Activated naive CD8-positive, alpha-beta T cell treated with anti-CD3 and anti-CD28 coated beads, Interleukin-2, amount 50 U/mL, for 24 hours (primary cell): ENCODE measurements around the gene RARA.

Experiments used
- ATAC-seq: fragments of 150-1000 bp; cut with Tn5 transposase; one replicate; pipeline ENCODE4 v1.10.0; 2021
- DNase-seq: peaks from one replicate; pipeline ENCODE4 v3.0.0; 2021
- H3K27ac Mint-ChIP-seq: one replicate; pipeline ENCODE4 v1.8.0; 2021; ENCODE audit warnings: mild to moderate bottlenecking, mixed read lengths
- H3K27me3 Mint-ChIP-seq: one replicate; pipeline ENCODE4 v1.8.0; 2021; ENCODE audit warnings: mixed read lengths
- H3K36me3 Mint-ChIP-seq: one replicate; pipeline ENCODE4 v1.8.0; 2021; ENCODE audit warnings: low read depth, mixed read lengths
- H3K4me1 Mint-ChIP-seq: one replicate; pipeline ENCODE4 v1.8.0; 2021; ENCODE audit warnings: mixed read lengths
- H3K4me3 Mint-ChIP-seq: one replicate; pipeline ENCODE4 v1.8.0; 2021; ENCODE audit warnings: mild to moderate bottlenecking, moderate library complexity, mixed read lengths
- H3K9me3 Mint-ChIP-seq: one replicate; pipeline ENCODE4 v1.8.0; 2021; ENCODE audit warnings: mixed read lengths

RARA gene

DNA sequence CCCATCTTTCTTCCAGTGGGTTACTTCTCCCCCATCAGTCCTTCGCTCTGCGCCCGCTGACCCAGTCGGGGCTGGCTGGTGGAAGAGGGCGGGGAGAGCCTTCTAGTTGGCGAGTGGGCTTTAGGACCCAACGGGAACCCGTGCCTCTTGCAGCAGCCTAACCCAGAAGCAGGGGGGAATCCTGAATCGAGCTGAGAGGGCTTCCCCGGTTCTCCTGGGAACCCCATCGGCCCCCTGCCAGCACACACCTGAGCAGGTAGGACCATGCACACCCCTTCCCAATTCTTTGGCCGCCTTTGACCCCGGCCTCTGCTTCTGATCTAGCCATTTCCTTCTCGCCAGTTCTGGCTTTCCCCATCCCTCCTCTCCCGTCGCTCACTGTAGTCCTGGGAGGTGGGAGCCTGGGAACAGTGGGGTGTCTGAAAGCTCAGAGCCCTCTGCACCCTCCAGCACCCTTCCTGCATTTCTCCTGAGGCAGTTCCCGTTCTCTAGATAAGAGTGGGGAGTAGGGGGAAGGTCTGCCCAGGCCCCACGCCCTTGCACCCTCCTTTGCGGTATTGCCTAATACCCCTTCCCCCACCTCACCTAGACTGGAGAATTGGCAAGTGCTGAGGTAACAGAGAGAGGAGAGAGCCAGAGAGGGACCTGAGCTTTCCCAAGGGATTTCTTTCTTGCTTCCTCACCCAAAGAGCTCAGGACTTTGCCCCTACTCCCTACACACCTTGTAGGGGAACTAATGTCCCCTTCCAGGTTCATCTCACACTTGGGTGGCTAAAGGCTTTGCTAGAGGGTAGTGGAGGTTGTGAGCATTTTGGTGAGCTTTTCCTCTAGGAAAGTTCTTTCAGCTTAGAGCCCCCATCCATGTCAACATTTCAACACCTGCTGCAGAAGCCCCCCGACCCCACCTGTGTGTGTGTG is at the start of gene RARA:
Gene RARA (plus strand): TSS at position 150 of the 918 bp plus-strand sequence. CDS start 22,039 bp downstream, outside the sequence.
- Mint-ChIP-seq H3K36me3 (peaks cover 5% of the 10 kb centered on the region), H3K27ac (no peak within 1 kb of the TSS), H3K4me1 (peaks cover 12% of the 10 kb centered on the region), H3K9me3 (no peaks in the 10 kb centered on the region), H3K27me3 (no peaks in the 10 kb centered on the region), H3K4me3 (no peak within 1 kb of the TSS)
- DNase-seq (no peak), ATAC-seq (peak; percentile 21)

GRCh38 chr17:40259505-40259904 is 49.5 kb upstream of the RARA start:
- DNase-seq (no peak), ATAC-seq (no peak)
- H3K36me3 Mint-ChIP-seq: peaks cover 30% of the 10 kb centered on the region
- H3K27ac Mint-ChIP-seq: no peak overlapping the region
- no peak overlapping the region for H3K4me3 Mint-ChIP-seq
- H3K9me3 Mint-ChIP-seq: no peaks in the 10 kb centered on the region
- no peaks in the 10 kb centered on the region for H3K27me3 Mint-ChIP-seq
- H3K4me1 Mint-ChIP-seq: peaks cover 12% of the 10 kb centered on the region

DNA sequence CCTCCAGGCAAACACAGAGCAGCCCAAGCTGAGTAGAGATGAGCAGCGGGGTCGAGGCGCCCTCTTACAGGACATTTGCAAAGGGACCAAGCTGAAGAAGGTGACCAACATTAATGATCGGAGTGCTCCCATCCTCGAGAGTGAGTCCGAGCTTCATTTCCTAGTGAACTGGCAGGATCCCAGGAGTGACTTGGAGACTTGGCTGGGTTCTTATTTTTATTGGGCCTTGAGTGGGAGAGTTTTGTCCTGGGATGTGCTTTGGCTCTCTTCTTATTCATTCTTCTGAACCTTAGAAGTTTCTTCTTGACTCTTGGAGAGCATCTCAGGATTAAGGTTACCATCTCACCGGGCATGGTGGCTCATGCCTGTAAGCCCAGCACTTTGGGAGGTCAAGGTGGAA is 48.5 kb upstream of the RARA start:
- H3K4me3 Mint-ChIP-seq: no peak overlapping the region
- ATAC-seq (no peak), DNase-seq (no peak)
- peaks cover 12% of the 10 kb centered on the region for H3K4me1 Mint-ChIP-seq
- H3K27ac Mint-ChIP-seq: no peak overlapping the region
- no peaks in the 10 kb centered on the region for H3K9me3 Mint-ChIP-seq
- no peaks in the 10 kb centered on the region for H3K27me3 Mint-ChIP-seq
- H3K36me3 Mint-ChIP-seq: peaks cover 30% of the 10 kb centered on the region

DNA sequence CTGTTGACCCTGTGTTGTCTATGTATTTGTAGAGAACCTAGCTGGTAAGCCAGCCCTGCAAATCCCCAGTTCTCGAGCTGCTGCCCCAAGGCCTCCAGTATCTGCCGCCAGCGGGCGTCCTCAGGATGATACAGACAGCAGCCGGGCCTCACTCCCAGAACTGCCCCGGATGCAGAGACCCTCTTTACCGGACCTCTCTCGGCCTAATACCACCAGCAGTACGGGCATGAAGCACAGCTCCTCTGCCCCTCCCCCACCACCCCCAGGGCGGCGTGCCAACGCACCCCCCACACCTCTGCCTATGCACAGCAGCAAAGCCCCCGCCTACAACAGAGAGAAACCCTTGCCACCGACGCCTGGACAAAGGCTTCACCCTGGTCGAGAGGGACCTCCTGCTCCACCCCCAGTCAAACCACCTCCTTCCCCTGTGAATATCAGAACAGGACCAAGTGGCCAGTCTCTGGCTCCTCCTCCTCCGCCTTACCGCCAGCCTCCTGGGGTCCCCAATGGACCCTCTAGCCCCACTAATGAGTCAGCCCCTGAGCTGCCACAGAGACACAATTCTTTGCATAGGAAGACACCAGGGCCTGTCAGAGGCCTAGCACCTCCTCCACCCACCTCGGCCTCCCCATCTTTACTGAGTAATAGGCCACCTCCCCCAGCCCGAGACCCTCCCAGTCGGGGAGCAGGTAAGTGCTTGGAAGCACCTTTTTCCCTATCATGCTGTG is 44.4 kb upstream of the RARA start:
- Mint-ChIP-seq H3K4me1 (peaks cover 12% of the 10 kb centered on the region), H3K36me3 (peaks cover 23% of the 10 kb centered on the region), H3K9me3 (no peaks in the 10 kb centered on the region), H3K27me3 (no peaks in the 10 kb centered on the region), H3K27ac (no peak overlapping the region), H3K4me3 (no peak overlapping the region)
- ATAC-seq: no peak
- no peak for DNase-seq

DNA sequence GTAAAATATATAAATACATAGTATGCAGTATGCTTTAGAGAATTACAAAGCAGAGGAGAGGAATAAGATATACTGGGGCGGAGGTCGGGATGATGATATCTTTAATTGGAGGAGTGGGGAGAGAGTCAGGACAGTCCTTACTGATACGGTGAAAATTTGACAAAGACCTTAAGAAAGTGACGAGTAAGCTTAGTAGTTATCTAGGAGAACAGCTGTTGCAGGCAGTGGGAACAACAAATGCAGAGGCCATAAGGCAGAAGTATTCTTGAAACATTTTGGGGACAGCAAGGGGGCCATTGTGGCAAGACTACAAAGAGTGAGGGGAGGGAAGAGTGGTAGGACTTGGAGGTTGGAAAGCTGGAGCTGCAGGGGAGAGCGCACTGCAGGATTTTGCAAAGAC is 43.6 kb upstream of the RARA start:
- Mint-ChIP-seq H3K36me3 (peaks cover 21% of the 10 kb centered on the region), H3K9me3 (no peaks in the 10 kb centered on the region), H3K27me3 (no peaks in the 10 kb centered on the region)

GRCh38 chr17:40266882-40267281 is 42.1 kb upstream of the RARA start:
- H3K4me3 Mint-ChIP-seq: no peak overlapping the region
- H3K9me3 Mint-ChIP-seq: no peaks in the 10 kb centered on the region
- no peak overlapping the region for H3K27ac Mint-ChIP-seq
- H3K36me3 Mint-ChIP-seq: peaks cover 13% of the 10 kb centered on the region
- DNase-seq (no peak), ATAC-seq (no peak)
- H3K27me3 Mint-ChIP-seq: no peaks in the 10 kb centered on the region
- H3K4me1 Mint-ChIP-seq: peaks cover 12% of the 10 kb centered on the region

More for the DNA sequence above, 43.6 kb upstream of the RARA start:
- Mint-ChIP-seq H3K27ac (no peak overlapping the region), H3K4me3 (no peak overlapping the region), H3K4me1 (peaks cover 12% of the 10 kb centered on the region)
- ATAC-seq (no peak), DNase-seq (no peak)

- ATAC-seq (no peak), DNase-seq (no peak)
- H3K4me1 Mint-ChIP-seq: no peaks in the 10 kb centered on the region
- peaks cover 4% of the 10 kb centered on the region for H3K36me3 Mint-ChIP-seq
- no peaks in the 10 kb centered on the region for H3K9me3 Mint-ChIP-seq
- H3K27me3 Mint-ChIP-seq: no peaks in the 10 kb centered on the region
- no peak overlapping the region for H3K27ac Mint-ChIP-seq
- H3K4me3 Mint-ChIP-seq: no peak overlapping the region
Observed at GRCh38 chr17:40268141-40268712, 40.8 kb upstream of the RARA start.

DNA sequence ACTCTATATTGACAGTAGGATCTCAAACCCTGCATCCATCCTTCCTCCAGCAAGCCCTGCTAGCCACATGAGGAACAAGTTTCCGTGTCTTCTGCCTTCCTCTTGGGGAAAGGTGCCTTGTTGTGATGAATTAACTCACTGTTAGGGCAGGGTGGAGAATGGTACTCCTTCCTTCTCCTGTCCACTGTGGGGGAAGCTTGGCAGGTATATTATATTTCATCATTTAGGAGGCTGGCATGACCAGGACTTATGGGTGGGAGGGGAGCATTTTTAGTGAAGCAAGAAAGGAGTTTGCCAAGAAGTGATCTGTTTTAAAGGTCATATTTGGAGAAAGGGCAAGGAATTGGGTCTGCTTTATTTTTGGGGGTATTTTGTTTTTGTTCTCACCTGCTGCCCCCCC is 30.6 kb upstream of the RARA start:
- Mint-ChIP-seq H3K36me3 (peaks cover 36% of the 10 kb centered on the region), H3K9me3 (no peaks in the 10 kb centered on the region), H3K27me3 (no peaks in the 10 kb centered on the region), H3K4me1 (peaks cover 38% of the 10 kb centered on the region), H3K4me3 (no peak overlapping the region), H3K27ac (peak overlapping the region; percentile 44)
- ATAC-seq (no peak), DNase-seq (no peak)

GRCh38 chr17:40279402-40279801 is 29.6 kb upstream of the RARA start:
- Mint-ChIP-seq H3K9me3 (no peaks in the 10 kb centered on the region), H3K27ac (peak overlapping the region; percentile 44), H3K36me3 (peaks cover 31% of the 10 kb centered on the region), H3K27me3 (no peaks in the 10 kb centered on the region), H3K4me1 (peaks cover 48% of the 10 kb centered on the region), H3K4me3 (no peak overlapping the region)
- ATAC-seq (no peak), DNase-seq (no peak)

GRCh38 chr17:40281663-40282062 is 27.3 kb upstream of the RARA start:
- H3K36me3 Mint-ChIP-seq: peaks cover 19% of the 10 kb centered on the region
- peak overlapping the region; percentile 65 for H3K27ac Mint-ChIP-seq
- ATAC-seq (no peak), DNase-seq (no peak)
- no peaks in the 10 kb centered on the region for H3K27me3 Mint-ChIP-seq
- peaks cover 67% of the 10 kb centered on the region for H3K4me1 Mint-ChIP-seq
- H3K9me3 Mint-ChIP-seq: no peaks in the 10 kb centered on the region
- H3K4me3 Mint-ChIP-seq: no peak overlapping the region

GRCh38 chr17:40283662-40284061 is 25.3 kb upstream of the RARA start:
- Mint-ChIP-seq H3K27ac (peak overlapping the region; percentile 90), H3K4me1 (peaks cover 71% of the 10 kb centered on the region), H3K9me3 (no peaks in the 10 kb centered on the region), H3K36me3 (peaks cover 15% of the 10 kb centered on the region), H3K4me3 (peak overlapping the region; percentile 72), H3K27me3 (no peaks in the 10 kb centered on the region)
- DNase-seq (no peak), ATAC-seq (peak; percentile 63)

GRCh38 chr17:40284085-40284713 is 24.8 kb upstream of the RARA start:
- H3K27ac Mint-ChIP-seq: peak overlapping the region; percentile 90
- DNase-seq (no peak), ATAC-seq (no peak)
- no peaks in the 10 kb centered on the region for H3K9me3 Mint-ChIP-seq
- H3K27me3 Mint-ChIP-seq: no peaks in the 10 kb centered on the region
- H3K4me3 Mint-ChIP-seq: peak overlapping the region; percentile 72
- peaks cover 19% of the 10 kb centered on the region for H3K36me3 Mint-ChIP-seq
- H3K4me1 Mint-ChIP-seq: peaks cover 70% of the 10 kb centered on the region

DNA sequence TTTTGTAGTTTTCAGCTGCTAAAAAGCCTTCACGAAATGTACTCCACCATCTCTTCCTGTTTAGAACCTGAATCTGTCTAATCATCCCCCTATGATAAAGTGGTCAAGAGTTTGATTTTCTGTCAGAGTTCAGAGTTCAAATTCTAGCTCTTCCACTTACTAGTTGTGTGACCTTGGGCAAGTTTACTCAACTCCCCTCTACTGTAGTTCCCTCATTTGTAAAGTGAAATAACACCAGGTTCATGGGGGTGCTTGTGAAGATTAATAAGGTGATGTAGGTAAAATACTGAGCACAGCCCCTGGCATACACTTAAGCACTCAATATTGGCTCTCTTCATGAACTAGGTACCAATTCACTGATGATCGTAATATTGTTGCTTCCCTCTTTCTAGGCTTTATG is 22.5 kb upstream of the RARA start:
- ATAC-seq: no peak
- Mint-ChIP-seq H3K27ac (peak overlapping the region; percentile 20), H3K27me3 (no peaks in the 10 kb centered on the region), H3K4me3 (no peak overlapping the region), H3K4me1 (peaks cover 85% of the 10 kb centered on the region), H3K9me3 (no peaks in the 10 kb centered on the region), H3K36me3 (peaks cover 34% of the 10 kb centered on the region)
- no peak for DNase-seq

DNA sequence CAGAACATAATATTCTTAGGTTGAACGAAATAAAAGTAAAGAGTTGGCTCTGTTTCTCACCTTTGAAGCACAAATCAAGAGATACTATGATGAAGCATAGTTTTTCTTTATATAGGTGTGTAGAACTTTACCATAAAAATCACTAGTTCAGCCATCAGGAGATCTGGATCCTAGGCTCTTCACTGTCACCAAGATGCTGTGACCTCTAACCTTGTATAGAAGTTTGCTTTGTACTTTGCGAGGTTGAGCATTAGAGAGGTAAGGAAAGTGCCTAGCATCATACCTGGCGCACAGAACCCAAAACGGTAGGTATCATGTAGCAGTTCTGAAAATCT is 21.9 kb upstream of the RARA start:
- DNase-seq: no peak
- Mint-ChIP-seq H3K36me3 (peaks cover 34% of the 10 kb centered on the region), H3K9me3 (no peaks in the 10 kb centered on the region), H3K27ac (peak overlapping the region; percentile 97), H3K4me1 (peaks cover 80% of the 10 kb centered on the region), H3K4me3 (peak overlapping the region; percentile 97), H3K27me3 (no peaks in the 10 kb centered on the region)
- ATAC-seq: no peak
